ENCODE measurements around the gene SIGLEC15. TPM values are rescaled to one million over a fixed set of nuclear protein-coding genes. Genes with fewer than 3 reads are reported as not detected.
A peak's percentile ranks its signal among the peaks of the same experiment; 100 is the strongest.

Gene SIGLEC15
- total RNA-seq, 1 donor from 2014 or later: not detected

- Mint-ChIP-seq H3K27me3 (ENCODE audit: unreplicated experiment) (peaks cover 2% of the 10 kb centered on the region), H3K27ac (ENCODE audit: unreplicated experiment) (no peak overlapping the region)
These were observed 50.7 kb downstream of the SIGLEC15 start for GRCh38 chr18:45876161-45876560.

GRCh38 chr18:45877403-45877802 lies 51.9 kb downstream of the SIGLEC15 start:
- peaks cover 24% of the 10 kb centered on the region for H3K36me3 Mint-ChIP-seq (ENCODE audit: unreplicated experiment)
- no peak for TF ChIP-seq CTCF (IDR thresholded peaks at IDR 0.05; ENCODE audit: partially characterized antibody, unreplicated experiment)
- H3K4me3 Mint-ChIP-seq (ENCODE audit: unreplicated experiment): no peak overlapping the region
- DNase-seq: no peak
- peaks cover 1% of the 10 kb centered on the region for H3K9me3 Mint-ChIP-seq (ENCODE audit: unreplicated experiment)
- H3K27ac Mint-ChIP-seq (ENCODE audit: unreplicated experiment): no peak overlapping the region
- H3K27me3 Mint-ChIP-seq (ENCODE audit: unreplicated experiment): peaks cover 2% of the 10 kb centered on the region
- peaks cover 13% of the 10 kb centered on the region for H3K4me1 Mint-ChIP-seq (ENCODE audit: low read depth, unreplicated experiment)

More at GRCh38 chr18:45876161-45876560, 50.7 kb downstream of the SIGLEC15 start:
- H3K9me3 Mint-ChIP-seq (ENCODE audit: unreplicated experiment): peaks cover 1% of the 10 kb centered on the region
- no peak for TF ChIP-seq CTCF (IDR thresholded peaks at IDR 0.05; ENCODE audit: partially characterized antibody, unreplicated experiment)
- peaks cover 13% of the 10 kb centered on the region for H3K4me1 Mint-ChIP-seq (ENCODE audit: low read depth, unreplicated experiment)
- no peak overlapping the region for H3K4me3 Mint-ChIP-seq (ENCODE audit: unreplicated experiment)
- peaks cover 24% of the 10 kb centered on the region for H3K36me3 Mint-ChIP-seq (ENCODE audit: unreplicated experiment)
- no peak for DNase-seq

- no peak overlapping the region for H3K4me3 Mint-ChIP-seq (ENCODE audit: unreplicated experiment)
- DNase-seq: peak; percentile 85
- peak; percentile 98 for TF ChIP-seq CTCF (IDR thresholded peaks at IDR 0.05; ENCODE audit: partially characterized antibody, unreplicated experiment)
- H3K36me3 Mint-ChIP-seq (ENCODE audit: unreplicated experiment): peaks cover 10% of the 10 kb centered on the region
- H3K9me3 Mint-ChIP-seq (ENCODE audit: unreplicated experiment): peaks cover 1% of the 10 kb centered on the region
- peaks cover 13% of the 10 kb centered on the region for H3K4me1 Mint-ChIP-seq (ENCODE audit: low read depth, unreplicated experiment)
- peaks cover 2% of the 10 kb centered on the region for H3K27me3 Mint-ChIP-seq (ENCODE audit: unreplicated experiment)
- H3K27ac Mint-ChIP-seq (ENCODE audit: unreplicated experiment): peak overlapping the region; percentile 69
These were observed 54.5 kb downstream of the SIGLEC15 start for GRCh38 chr18:45879681-45880655.

- peaks cover 13% of the 10 kb centered on the region for H3K4me1 Mint-ChIP-seq (ENCODE audit: low read depth, unreplicated experiment)
- H3K36me3 Mint-ChIP-seq (ENCODE audit: unreplicated experiment): peaks cover 3% of the 10 kb centered on the region
- DNase-seq: no peak
- H3K4me3 Mint-ChIP-seq (ENCODE audit: unreplicated experiment): peak overlapping the region; percentile 20
- no peak overlapping the region for H3K27ac Mint-ChIP-seq (ENCODE audit: unreplicated experiment)
- no peak for TF ChIP-seq CTCF (IDR thresholded peaks at IDR 0.05; ENCODE audit: partially characterized antibody, unreplicated experiment)
- peaks cover 2% of the 10 kb centered on the region for H3K27me3 Mint-ChIP-seq (ENCODE audit: unreplicated experiment)
- no peaks in the 10 kb centered on the region for H3K9me3 Mint-ChIP-seq (ENCODE audit: unreplicated experiment)
These were observed 55.5 kb downstream of the SIGLEC15 start for GRCh38 chr18:45880876-45881558.
